K562 (cell line): ENCODE measurements around the gene PTCRA.

ENCODE experiments used
- CEBPB ChIP-seq: fragments of 450-650 bp; IDR thresholded peaks from 2 replicates; pipeline ENCODE4 v1.6.1; 2016; ENCODE audit warnings: missing genetic modification characterization, missing compliant biosample characterization
- EP300 ChIP-seq: IDR thresholded peaks from 2 replicates; pipeline ENCODE4 v1.6.1; 2012; ENCODE audit warnings: low read length, improper control_type of control experiment
- EZH2 ChIP-seq: IDR thresholded peaks from 2 replicates; pipeline ENCODE4 v1.6.1; 2012; ENCODE audit warnings: low read depth, mild to moderate bottlenecking, inconsistent platforms, low read length, borderline replicate concordance
- MAFK ChIP-seq: IDR thresholded peaks from 2 replicates; pipeline ENCODE4 v1.6.1; 2011; ENCODE audit warnings: low read length, improper control_type of control experiment
- TCF7L2 ChIP-seq: fragments of 150-350 bp; IDR thresholded peaks from 2 replicates; pipeline ENCODE4 v1.6.1; 2016; ENCODE audit warnings: low read depth, mild to moderate bottlenecking, low read length, moderate library complexity

GRCh38 chr6:42936398-42936797 is 20.5 kb downstream of the PTCRA start:
- TF ChIP-seq TCF7L2 (no peak), EZH2 (no peak), EP300 (no peak), MAFK (no peak), CEBPB (tag) (no peak)
